Testis (tissue), 2 donors: ENCODE results near the gene PITX3.

Experiments
- CTCF ChIP-seq, 3 experiments: fragments of 450-650 bp in 2 of 3; fragments of 200-600 bp in 1 of 3; sonication (generic) in 1 of 3; IDR thresholded peaks; one replicate each; pipeline ENCODE4 v1.5.1; 2016 to 2019; ENCODE audit warnings: antibody characterized with exemption in 3 of 3, mild to moderate bottlenecking in 2 of 3, moderate library complexity in 1 of 3
- POLR2A ChIP-seq: fragments of 450-650 bp; IDR thresholded peaks from one replicate; pipeline ENCODE4 v1.6.1; 2017; ENCODE audit warnings: antibody characterized with exemption, mild to moderate bottlenecking, moderate library complexity

GRCh38 chr10:102264371-102264770 lies 23.1 kb upstream of the PITX3 start:
- no peak for TF ChIP-seq CTCF (IDR thresholded peaks at IDR 0.05)
- TF ChIP-seq POLR2A, result no peak
